ENCODE results near the gene GUCY1A2. TPM values are rescaled to one million over a fixed set of nuclear protein-coding genes. Genes with fewer than 3 reads are reported as not detected.

The GUCY1A2 gene
- total RNA-seq, 2 donors from 2014 or later: 1.7 to 7.2 TPM

DNA sequence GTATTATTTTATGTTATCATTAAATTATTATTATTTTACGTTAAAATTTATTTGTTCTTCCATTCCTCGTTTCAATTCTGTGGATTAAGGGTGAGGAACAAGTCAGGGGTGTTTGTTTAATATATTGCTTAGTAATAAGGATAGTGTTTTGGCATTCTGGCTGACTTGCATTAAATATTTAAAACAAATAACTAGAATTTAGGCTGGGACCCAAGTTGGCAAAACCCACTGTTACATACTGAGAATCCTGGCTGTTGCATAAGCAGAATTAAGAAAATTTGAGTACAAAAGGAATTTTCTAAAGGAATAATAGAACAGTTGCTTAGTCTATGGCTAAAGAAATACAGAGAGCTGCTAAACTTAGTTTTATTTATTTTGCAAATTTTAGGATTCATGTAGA, 196.4 kb downstream of the GUCY1A2 start:
- no peak overlapping the region for H3K27ac ChIP-seq
- no peaks in the 10 kb centered on the region for H3K36me3 ChIP-seq

DNA sequence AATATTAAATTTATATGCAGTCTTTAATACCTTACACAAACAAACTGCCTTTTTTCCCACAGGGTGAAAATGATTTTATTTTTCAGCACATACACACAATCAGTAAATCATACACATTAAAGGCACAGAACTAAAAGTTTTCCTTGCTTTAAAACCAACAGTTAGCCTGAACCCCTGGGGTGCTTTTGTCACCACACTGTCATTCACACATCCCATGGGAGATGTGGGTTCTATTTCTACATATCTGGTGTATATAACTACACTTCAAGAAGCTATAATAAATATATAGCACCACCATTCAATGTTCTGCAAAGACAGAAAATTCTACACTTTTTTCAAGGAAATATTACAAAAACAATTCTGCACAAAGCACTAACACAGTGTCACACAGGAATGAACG, 197.0 kb downstream of the GUCY1A2 start:
- Histone ChIP-seq H3K4me1 (no peaks in the 10 kb centered on the region), H3K4me3 (no peak overlapping the region), H3K27me3 (no peaks in the 10 kb centered on the region), H3K27ac (no peak overlapping the region), H3K9me3 (no peaks in the 10 kb centered on the region), H3K36me3 (no peaks in the 10 kb centered on the region)
- DNase-seq (ENCODE audit: low spot score): no peak
- TF ChIP-seq, protein P1, sequence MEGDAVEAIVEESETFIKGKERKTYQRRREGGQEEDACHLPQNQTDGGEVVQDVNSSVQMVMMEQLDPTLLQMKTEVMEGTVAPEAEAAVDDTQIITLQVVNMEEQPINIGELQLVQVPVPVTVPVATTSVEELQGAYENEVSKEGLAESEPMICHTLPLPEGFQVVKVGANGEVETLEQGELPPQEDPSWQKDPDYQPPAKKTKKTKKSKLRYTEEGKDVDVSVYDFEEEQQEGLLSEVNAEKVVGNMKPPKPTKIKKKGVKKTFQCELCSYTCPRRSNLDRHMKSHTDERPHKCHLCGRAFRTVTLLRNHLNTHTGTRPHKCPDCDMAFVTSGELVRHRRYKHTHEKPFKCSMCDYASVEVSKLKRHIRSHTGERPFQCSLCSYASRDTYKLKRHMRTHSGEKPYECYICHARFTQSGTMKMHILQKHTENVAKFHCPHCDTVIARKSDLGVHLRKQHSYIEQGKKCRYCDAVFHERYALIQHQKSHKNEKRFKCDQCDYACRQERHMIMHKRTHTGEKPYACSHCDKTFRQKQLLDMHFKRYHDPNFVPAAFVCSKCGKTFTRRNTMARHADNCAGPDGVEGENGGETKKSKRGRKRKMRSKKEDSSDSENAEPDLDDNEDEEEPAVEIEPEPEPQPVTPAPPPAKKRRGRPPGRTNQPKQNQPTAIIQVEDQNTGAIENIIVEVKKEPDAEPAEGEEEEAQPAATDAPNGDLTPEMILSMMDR (IDR thresholded peaks at IDR 0.05): no peak

More for the DNA sequence above, 196.4 kb downstream of the GUCY1A2 start:
- H3K4me3 ChIP-seq: no peak overlapping the region
- H3K4me1 ChIP-seq: no peaks in the 10 kb centered on the region
- H3K27me3 ChIP-seq: no peaks in the 10 kb centered on the region
- TF ChIP-seq, protein P1 (IDR thresholded peaks at IDR 0.05): no peak
- H3K9me3 ChIP-seq: no peaks in the 10 kb centered on the region
- DNase-seq (ENCODE audit: low spot score): no peak

DNA sequence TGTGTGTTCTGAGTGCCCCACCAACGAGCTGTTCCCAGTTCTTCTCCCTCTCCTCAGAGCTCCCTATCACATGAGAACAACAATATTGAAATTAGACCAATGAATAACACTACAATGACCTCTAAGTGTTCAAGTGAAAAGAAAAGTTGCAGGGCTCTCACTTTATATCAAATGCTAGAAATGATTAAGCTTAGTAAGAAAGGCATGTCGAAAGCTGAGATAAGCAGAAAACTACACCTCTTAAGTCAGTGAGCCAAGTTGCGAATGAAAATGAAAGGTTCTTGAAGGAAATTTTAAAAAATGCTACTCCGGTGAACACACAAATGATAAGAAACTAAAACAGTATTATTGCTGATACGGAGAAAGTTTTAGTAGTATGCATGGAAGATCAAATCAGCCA, 199.8 kb downstream of the GUCY1A2 start:
- no peak for DNase-seq (ENCODE audit: low spot score)
- TF ChIP-seq, protein P1 (IDR thresholded peaks at IDR 0.05): no peak

DNA sequence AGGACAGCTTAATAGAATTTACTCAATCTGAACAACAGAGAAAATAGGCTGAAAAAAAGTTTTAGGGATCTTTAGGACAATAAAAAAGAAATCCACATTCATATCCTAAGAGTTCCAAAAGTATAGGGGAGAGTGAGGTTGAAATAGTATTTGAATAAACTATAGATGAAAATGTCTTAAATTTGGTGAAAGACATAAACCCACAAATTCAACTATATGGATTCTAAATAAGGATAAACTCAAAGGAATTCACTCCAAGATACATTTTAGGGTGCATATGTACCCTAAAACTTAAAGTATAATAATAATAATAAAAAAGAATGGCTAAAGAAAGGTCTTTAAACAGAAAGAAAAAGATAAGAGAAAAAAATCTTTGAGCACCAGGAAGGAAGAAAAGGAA, 203.1 kb downstream of the GUCY1A2 start:
- H3K36me3 ChIP-seq: no peaks in the 10 kb centered on the region
- DNase-seq (ENCODE audit: low spot score): no peak
- H3K9me3 ChIP-seq: no peaks in the 10 kb centered on the region
- no peak overlapping the region for H3K4me3 ChIP-seq
- H3K4me1 ChIP-seq: no peaks in the 10 kb centered on the region
- no peaks in the 10 kb centered on the region for H3K27me3 ChIP-seq
- TF ChIP-seq, protein P1 (IDR thresholded peaks at IDR 0.05): no peak
- no peak overlapping the region for H3K27ac ChIP-seq

More for the DNA sequence above, 199.8 kb downstream of the GUCY1A2 start:
- Histone ChIP-seq H3K4me3 (no peak overlapping the region), H3K9me3 (no peaks in the 10 kb centered on the region), H3K36me3 (no peaks in the 10 kb centered on the region), H3K27ac (no peak overlapping the region), H3K4me1 (no peaks in the 10 kb centered on the region), H3K27me3 (no peaks in the 10 kb centered on the region)

DNA sequence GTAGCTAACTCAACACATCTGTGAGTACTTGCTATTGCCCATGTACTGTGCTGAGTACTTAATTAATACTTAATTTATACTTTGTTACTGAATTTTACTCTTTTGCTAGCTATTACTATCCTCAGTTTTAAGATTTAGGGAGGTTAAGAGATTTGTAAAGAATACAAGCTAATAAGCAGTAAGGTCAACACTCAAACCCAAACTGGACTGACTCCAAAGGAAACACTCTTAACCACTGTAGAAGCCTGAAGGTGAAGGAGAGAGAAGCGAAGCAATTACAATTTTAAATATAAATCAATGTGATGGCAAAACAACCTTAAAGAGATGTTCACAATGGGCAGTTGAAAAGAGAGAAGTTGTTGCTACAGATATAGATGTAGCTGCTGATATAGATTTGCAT, 204.5 kb downstream of the GUCY1A2 start:
- H3K27me3 ChIP-seq: no peaks in the 10 kb centered on the region
- no peaks in the 10 kb centered on the region for H3K4me1 ChIP-seq
- DNase-seq (ENCODE audit: low spot score): no peak
- H3K27ac ChIP-seq: no peak overlapping the region
- H3K4me3 ChIP-seq: no peak overlapping the region
- TF ChIP-seq, protein P1 (IDR thresholded peaks at IDR 0.05): no peak
- H3K9me3 ChIP-seq: no peaks in the 10 kb centered on the region
- no peaks in the 10 kb centered on the region for H3K36me3 ChIP-seq

DNA sequence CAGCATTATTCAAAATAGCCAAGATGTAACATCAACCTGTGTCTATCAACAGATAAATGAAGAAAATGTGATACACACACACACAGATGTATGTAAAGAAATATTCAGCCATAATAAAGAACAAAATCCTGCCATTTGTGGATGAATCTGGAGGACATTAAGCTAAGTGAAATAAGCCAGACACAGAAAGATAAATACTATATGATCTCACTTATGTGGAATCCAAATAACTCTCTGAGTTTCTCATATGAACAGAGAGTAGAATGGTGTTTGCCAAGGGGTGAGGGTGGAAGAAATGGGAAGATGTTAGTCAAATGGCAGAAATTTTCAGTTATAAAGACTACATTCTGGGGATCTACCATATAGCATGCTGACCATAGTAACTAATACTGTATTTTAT, 224.2 kb downstream of the GUCY1A2 start:
- TF ChIP-seq, protein P1 (IDR thresholded peaks at IDR 0.05): no peak
- no peaks in the 10 kb centered on the region for H3K27me3 ChIP-seq
- no peaks in the 10 kb centered on the region for H3K4me1 ChIP-seq

More for the DNA sequence above, 224.2 kb downstream of the GUCY1A2 start:
- no peak overlapping the region for H3K4me3 ChIP-seq
- no peak for DNase-seq (ENCODE audit: low spot score)
- no peaks in the 10 kb centered on the region for H3K36me3 ChIP-seq
- H3K9me3 ChIP-seq: peaks cover 0 to 4% of the 10 kb centered on the region in 2 donors
- H3K27ac ChIP-seq: no peak overlapping the region

Data from right atrium auricular region (tissue), 2 donors.